ENCODE data around the gene SGK1.

Gene SGK1

DNA sequence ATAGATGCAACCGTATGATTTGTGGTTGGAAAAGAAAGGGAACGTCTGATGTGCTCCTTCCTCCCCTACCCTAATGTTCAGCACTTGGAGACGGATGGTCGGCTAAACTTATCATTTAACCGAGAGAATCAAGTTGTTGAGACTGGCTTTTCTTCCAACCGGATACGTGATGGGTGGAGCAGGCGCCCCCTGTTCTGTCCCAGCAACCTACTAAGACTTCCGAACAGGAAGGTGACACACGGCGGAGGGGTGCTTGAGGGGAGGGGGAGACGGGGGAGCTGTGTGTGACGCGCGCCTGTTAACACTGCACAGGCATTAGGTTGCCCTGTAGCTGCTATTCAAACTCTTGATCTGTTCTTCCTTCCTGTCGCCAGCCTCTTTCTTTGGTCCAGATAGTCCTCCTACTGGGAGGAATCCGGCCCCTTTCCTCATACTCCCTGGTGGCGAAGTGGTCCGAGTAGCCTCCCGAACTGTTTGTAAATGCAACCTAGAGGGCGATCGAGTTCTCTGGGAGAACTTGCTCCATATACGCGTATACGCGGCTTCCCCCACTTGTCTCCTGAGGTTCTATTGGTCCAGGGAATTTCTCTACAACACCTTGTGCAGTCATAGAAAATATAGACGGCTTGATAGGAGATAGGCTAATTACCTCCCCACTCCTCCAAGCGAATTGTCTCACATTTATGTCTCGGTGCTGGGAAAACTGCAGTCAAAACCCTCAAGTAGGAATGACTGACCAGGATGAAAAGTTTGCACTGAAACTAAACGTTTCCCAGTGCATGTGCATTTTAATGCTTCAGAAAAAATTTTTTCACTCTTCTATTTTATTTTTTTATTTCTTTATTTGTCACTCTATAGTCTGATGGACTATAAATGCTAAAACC is 139.5 kb downstream of the SGK1 start:
- peak; percentile 87 for DNase-seq (ENCODE audit: low read depth, low spot score)
- H3K4me3 ChIP-seq (ENCODE audit: low read depth, low read length): peak overlapping the region; percentile 58
- ChIA-PET POLR2A (interaction anchor here (0.8 to 1.8 kb wide), 3 partner anchors 244 to 270 kb away, joined by 3 to 6 read pairs (median 5); no protein-coding TSS in a partner anchor), CTCF (interaction anchor here (0.6 to 5.0 kb wide), 48 partner anchors 9 to 762 kb away, joined by 3 to 45 read pairs (median 3); no protein-coding TSS in a partner anchor)
- TF ChIP-seq, protein P1, sequence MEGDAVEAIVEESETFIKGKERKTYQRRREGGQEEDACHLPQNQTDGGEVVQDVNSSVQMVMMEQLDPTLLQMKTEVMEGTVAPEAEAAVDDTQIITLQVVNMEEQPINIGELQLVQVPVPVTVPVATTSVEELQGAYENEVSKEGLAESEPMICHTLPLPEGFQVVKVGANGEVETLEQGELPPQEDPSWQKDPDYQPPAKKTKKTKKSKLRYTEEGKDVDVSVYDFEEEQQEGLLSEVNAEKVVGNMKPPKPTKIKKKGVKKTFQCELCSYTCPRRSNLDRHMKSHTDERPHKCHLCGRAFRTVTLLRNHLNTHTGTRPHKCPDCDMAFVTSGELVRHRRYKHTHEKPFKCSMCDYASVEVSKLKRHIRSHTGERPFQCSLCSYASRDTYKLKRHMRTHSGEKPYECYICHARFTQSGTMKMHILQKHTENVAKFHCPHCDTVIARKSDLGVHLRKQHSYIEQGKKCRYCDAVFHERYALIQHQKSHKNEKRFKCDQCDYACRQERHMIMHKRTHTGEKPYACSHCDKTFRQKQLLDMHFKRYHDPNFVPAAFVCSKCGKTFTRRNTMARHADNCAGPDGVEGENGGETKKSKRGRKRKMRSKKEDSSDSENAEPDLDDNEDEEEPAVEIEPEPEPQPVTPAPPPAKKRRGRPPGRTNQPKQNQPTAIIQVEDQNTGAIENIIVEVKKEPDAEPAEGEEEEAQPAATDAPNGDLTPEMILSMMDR (IDR thresholded peaks at IDR 0.05; ENCODE audit: insufficient read depth, low read length, missing control alignments): peak; percentile 89

DNA sequence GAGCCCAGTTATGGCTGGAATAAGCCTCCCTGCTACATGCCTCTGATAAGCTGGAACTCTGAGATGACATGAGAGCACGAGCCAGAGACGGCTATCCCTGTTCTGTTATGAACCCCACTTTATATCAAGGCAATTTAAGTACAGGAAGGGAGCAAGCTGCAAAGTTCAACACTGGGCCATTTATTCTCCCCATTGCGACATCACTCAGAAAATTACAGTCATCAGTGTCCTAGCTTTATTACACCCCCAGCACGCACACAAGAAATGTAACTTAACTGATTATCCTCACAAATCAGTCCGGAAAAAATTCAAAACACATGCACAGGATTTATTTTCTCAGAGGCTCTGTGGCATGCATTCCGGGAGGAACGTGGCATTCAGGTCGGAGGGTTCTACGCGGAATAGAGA is 140.2 kb downstream of the SGK1 start:
- POLR2A ChIA-PET: interaction anchor here (0.6 to 1.8 kb wide), 5 partner anchors 245 to 649 kb away, joined by 3 to 6 read pairs (median 3); no protein-coding TSS in a partner anchor
- CTCF ChIA-PET: interaction anchor here (0.6 to 5.0 kb wide), 41 partner anchors 12 to 763 kb away, joined by 3 to 45 read pairs (median 4); no protein-coding TSS in a partner anchor
- H3K4me3 ChIP-seq (ENCODE audit: low read depth, low read length): peak overlapping the region; percentile 58
- no peak for DNase-seq (ENCODE audit: low read depth, low spot score)
- TF ChIP-seq, protein P1 (IDR thresholded peaks at IDR 0.05; ENCODE audit: insufficient read depth, low read length, missing control alignments): no peak

DNA sequence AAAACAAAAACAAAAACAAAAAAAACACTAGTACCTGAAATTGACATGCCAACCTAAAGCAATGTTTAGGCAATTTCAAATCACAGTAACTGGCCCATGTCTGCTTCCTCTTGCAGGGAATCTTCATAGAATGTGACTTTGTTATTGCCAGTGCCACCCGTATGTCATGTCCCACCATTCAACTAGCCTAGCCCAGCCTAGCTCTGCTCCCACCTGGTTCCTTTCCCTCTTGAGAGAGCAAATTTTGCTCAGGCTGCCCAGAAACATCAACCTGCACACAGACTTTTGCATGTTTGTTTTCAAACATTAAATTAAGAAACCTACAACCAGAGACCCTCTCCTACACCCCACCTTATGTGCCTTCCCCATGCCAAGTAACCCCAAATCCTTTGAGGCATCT is 140.7 kb downstream of the SGK1 start:
- DNase-seq (ENCODE audit: low read depth, low spot score): no peak
- POLR2A ChIA-PET: interaction anchor here (0.6 to 1.8 kb wide), 5 partner anchors 246 to 650 kb away, joined by 3 to 6 read pairs (median 3); no protein-coding TSS in a partner anchor
- H3K4me3 ChIP-seq (ENCODE audit: low read depth, low read length): peak overlapping the region; percentile 58
- CTCF ChIA-PET: interaction anchor here (0.7 to 5.0 kb wide), 31 partner anchors 15 to 763 kb away, joined by 3 to 45 read pairs (median 4); no protein-coding TSS in a partner anchor
- TF ChIP-seq, protein P1 (IDR thresholded peaks at IDR 0.05; ENCODE audit: insufficient read depth, low read length, missing control alignments): no peak

DNA sequence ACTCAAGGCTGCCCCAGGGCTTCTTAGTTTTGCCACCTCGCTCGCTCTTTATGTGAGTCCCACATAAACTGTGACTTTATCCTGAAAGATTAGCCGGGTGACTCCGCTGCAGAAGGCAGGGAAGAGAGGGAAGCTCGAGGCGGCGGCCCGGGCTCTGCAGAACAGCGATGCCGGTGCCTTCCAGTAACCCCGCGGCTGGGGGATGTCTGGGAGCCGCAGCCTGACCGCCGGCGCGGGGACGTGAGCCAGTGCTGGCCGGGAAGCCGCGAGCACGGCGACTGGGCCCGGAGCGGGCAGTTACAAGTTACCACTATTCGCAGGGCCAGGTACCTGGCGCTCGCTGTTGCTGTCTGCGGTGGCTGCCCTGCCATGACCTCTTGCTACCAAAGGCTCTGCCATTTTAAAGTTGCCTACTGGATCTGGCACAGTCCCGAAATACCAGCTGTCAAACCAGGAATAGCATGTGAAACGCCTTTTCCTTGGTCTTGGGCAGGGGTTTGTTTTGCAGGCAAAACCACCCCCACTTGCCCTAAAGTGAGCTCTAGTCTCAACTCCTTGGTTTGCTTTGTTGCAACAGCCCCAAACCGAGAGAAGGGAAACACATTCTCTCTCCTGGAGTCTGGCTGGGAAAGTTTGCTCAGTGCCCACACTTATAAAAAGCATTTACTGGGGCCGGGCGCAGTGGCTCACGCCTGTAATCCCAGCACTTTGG is 141.5 kb downstream of the SGK1 start:
- ChIA-PET CTCF (interaction anchor here (0.7 to 5.0 kb wide), 14 partner anchors 19 to 765 kb away, joined by 3 to 45 read pairs (median 6); no protein-coding TSS in a partner anchor), POLR2A (interaction anchor here (1.3 kb wide), 1 partner anchor 650 kb away, joined by 3 read pairs; no protein-coding TSS in a partner anchor)
- DNase-seq (ENCODE audit: low read depth, low spot score): no peak
- H3K4me3 ChIP-seq (ENCODE audit: low read depth, low read length): peak overlapping the region; percentile 90
- TF ChIP-seq, protein P1 (IDR thresholded peaks at IDR 0.05; ENCODE audit: insufficient read depth, low read length, missing control alignments): no peak

DNA sequence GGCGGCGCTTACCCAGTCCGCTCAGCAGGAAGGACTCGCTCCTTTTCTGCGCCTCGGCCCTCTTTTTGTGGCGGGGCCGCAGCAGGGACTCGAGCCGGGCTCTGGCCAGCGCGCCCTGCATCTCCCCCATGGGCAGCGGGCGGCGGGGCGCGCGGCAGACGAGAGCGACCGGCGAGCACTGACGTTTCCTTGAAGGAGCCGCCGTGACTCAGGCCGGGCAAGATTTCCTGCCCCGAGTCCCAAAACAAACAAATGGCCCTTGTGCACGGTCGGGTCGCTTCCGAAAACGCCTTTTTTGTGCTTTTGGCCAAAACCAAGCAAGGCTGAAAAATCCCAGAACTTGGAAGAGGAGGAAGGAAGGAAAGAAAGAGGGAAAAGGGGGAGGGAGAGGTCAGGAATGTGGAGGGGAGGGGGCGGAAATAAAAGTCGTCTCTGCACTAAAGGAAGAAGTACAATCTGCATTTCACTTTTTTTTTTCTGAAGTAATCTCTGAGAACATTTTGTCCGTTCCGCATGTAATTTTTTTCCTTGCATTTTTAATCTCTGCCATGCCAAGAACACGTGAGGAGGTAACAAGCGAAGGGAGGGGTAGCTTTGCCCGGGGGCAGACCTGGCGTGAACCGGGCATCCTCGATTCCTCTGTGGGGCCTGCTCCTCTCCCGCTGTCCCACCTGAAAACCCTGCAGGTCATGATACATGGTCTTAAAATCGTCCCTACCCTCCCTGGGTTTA is 142.2 kb downstream of the SGK1 start:
- POLR2A ChIA-PET: interaction anchor here (0.6 to 1.3 kb wide), 2 partner anchors 651 to 734 kb away, joined by 3 read pairs; no protein-coding TSS in a partner anchor
- peak overlapping the region; percentile 90 for H3K4me3 ChIP-seq (ENCODE audit: low read depth, low read length)
- TF ChIP-seq, protein P1 (IDR thresholded peaks at IDR 0.05; ENCODE audit: insufficient read depth, low read length, missing control alignments): no peak
- DNase-seq (ENCODE audit: low read depth, low spot score): no peak
- CTCF ChIA-PET: interaction anchor here (1.0 to 5.0 kb wide), 4 partner anchors 20 to 765 kb away, joined by 4 to 45 read pairs (median 10); no protein-coding TSS in a partner anchor
